GM23248 (cell line): Measurements from ENCODE around the gene SPOPL. TPM values are rescaled to one million over a fixed set of nuclear protein-coding genes. Genes with fewer than 3 reads are reported as not detected.
A peak's percentile ranks its signal among the peaks of the same experiment; 100 is the strongest.

ENCODE experiments used
- DNase-seq: peaks from one replicate; pipeline ENCODE4 v3.0.0-alpha.2; 2015
- H2AFZ ChIP-seq: fragments of 200-600 bp; sonication (generic); 2 replicates; pipeline ENCODE4 v1.6.1; 2016; ENCODE audit warnings: antibody characterized with exemption
- H3F3A ChIP-seq: fragments of 200-600 bp; sonication (generic); 2 replicates; pipeline ENCODE4 v1.6.1; 2016; ENCODE audit warnings: mild to moderate bottlenecking, antibody characterized with exemption, mixed run types; ENCODE audit not compliant: insufficient read depth
- H3K27ac ChIP-seq: fragments of 200-600 bp; sonication (generic); 2 replicates; pipeline ENCODE4 v1.5.1; 2016; ENCODE audit warnings: mild to moderate bottlenecking
- H3K27me3 ChIP-seq: fragments of 200-600 bp; sonication (generic); replicated peaks from 2 replicates; pipeline ENCODE4 v1.6.1; 2016; ENCODE audit warnings: mild to moderate bottlenecking; ENCODE audit not compliant: insufficient read depth
- H3K36me3 ChIP-seq: fragments of 200-600 bp; sonication (generic); 2 replicates; pipeline ENCODE4 v1.6.1; 2016; ENCODE audit warnings: low read depth, mild to moderate bottlenecking
- H3K4me1 ChIP-seq: fragments of 200-600 bp; sonication (generic); 2 replicates; pipeline ENCODE4 v1.6.1; 2016; ENCODE audit warnings: mild to moderate bottlenecking; ENCODE audit not compliant: insufficient read depth
- H3K4me2 ChIP-seq: fragments of 200-600 bp; sonication (generic); one replicate; pipeline ENCODE4 v1.6.1; 2016; ENCODE audit warnings: mild to moderate bottlenecking; ENCODE audit not compliant: unreplicated experiment
- H3K4me3 ChIP-seq: fragments of 200-600 bp; sonication (generic); 2 replicates; pipeline ENCODE4 v1.5.1; 2016; ENCODE audit warnings: mild to moderate bottlenecking
- H3K79me2 ChIP-seq: fragments of 200-600 bp; sonication (generic); 2 replicates; pipeline ENCODE4 v1.6.1; 2016; ENCODE audit warnings: mild to moderate bottlenecking; ENCODE audit not compliant: insufficient read depth
- H3K9ac ChIP-seq: fragments of 200-600 bp; sonication (generic); 2 replicates; pipeline ENCODE4 v1.6.1; 2016; ENCODE audit warnings: mild to moderate bottlenecking
- H3K9me2 ChIP-seq: fragments of 200-600 bp; sonication (generic); 2 replicates; pipeline ENCODE4 v1.6.1; 2016; ENCODE audit warnings: mixed run types, mild to moderate bottlenecking, moderate library complexity; ENCODE audit not compliant: insufficient read depth
- H3K9me3 ChIP-seq: fragments of 200-600 bp; sonication (generic); one replicate; pipeline ENCODE4 v1.6.1; 2017; ENCODE audit warnings: low read depth
- H4K20me1 ChIP-seq: fragments of 200-600 bp; sonication (generic); 2 replicates; pipeline ENCODE4 v1.6.0; 2016; ENCODE audit not compliant: insufficient read depth
- EZH2 ChIP-seq: fragments of 200-600 bp; sonication (generic); IDR thresholded peaks from 2 replicates; pipeline ENCODE4 v1.6.1; 2018; ENCODE audit warnings: antibody characterized with exemption, mild to moderate bottlenecking; ENCODE audit not compliant: insufficient read depth, poor library complexity, severe bottlenecking
- EZH2phosphoT487 ChIP-seq: fragments of 200-600 bp; sonication (generic); IDR thresholded peaks from 2 replicates; pipeline ENCODE4 v1.6.1; 2018; ENCODE audit warnings: antibody characterized with exemption, moderate library complexity, mild to moderate bottlenecking, low read depth; ENCODE audit not compliant: insufficient read depth
- WGBS, 2 experiments: methylation state at CpG; one replicate each; pipeline ENCODE4 v1.1.6; 2015 to 2017; ENCODE audit warnings: low lambda C conversion rate in 2 of 2, low coverage in 1 of 2; ENCODE audit errors: missing lambda C conversion rate in 2 of 2; 5-methylcytosine and 5-hydroxymethylcytosine counted together
- in situ Hi-C: fragments of 300-500 bp; cut with MboI; formaldehyde crosslinking; loops from 2 replicates; pipeline ENCODE4 v1.15.0; 2020
- polyA plus RNA-seq: library from polyadenylated mRNA; unstranded; fragments of >200 nt; fragmentation: Nextera tagmentation; extraction: Ambion mirVana; gene quantifications from 2 replicates; pipeline ENCODE4 v1.2.1, GENCODE V29; 2016
- total RNA-seq: library from RNA; depleted of rRNA; stranded (reverse); fragments of >200 nt; shearing (Covaris generic); gene quantifications from 2 replicates; pipeline ENCODE4 v1.2.3, GENCODE V29; 2014

Gene SPOPL
- total and polyA plus RNA-seq, 2 experiments from 2014 or later: 3.6 to 12.0 TPM

DNA sequence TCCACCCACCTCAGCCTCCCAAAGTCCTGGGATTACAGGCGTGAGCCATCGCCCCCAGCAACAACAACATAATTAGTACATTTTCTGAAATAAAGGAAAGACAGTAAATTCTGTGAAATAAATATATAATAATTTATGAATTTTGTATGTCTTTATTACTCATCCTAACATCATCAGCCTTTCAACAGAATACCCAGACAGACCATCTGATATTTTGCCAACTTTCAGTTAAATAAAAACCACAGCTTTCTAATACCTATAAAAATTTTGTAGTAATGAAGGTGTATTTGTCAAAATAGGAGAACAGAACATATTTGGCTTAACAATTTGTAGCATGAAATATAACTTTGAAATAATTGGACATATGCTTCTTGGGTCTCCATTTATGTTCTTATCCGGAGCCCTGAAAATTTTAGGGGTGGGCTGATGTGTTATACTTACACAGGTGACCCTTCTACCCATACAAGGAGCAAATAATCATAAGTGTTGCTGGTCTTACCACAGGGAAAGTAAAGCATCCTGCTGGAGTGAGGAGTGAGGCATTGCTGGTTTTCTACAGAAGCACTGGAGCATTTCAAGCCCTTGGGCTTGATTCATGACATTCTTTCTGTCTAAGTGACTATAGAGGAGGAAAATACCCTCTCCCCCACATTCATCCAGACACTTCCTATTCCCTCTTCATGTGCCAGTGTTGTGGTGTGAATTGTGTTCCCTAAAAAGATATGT, 99.3 kb downstream of the SPOPL start:
- Histone ChIP-seq H3K4me2 (no peak overlapping the region), H2AFZ (no peak overlapping the region), H3K4me1 (no peaks in the 10 kb centered on the region), H3K9me2 (no peaks in the 10 kb centered on the region), H3K4me3 (no peak overlapping the region), H4K20me1 (no peaks in the 10 kb centered on the region), H3K79me2 (no peaks in the 10 kb centered on the region), H3K9ac (no peak overlapping the region), H3K36me3 (no peaks in the 10 kb centered on the region), H3F3A (no peaks in the 10 kb centered on the region), H3K9me3 (no peaks in the 10 kb centered on the region), H3K27me3 (no peaks in the 10 kb centered on the region), H3K27ac (no peak overlapping the region)
- WGBS, 2 experiments: 91 to 94% methylated on average over 3 of the region's 3 CpGs
- DNase-seq: peak; percentile 4
- in situ Hi-C loops: no loop called here
- TF ChIP-seq EZH2phosphoT487: no peak
- TF ChIP-seq EZH2: no peak

DNA sequence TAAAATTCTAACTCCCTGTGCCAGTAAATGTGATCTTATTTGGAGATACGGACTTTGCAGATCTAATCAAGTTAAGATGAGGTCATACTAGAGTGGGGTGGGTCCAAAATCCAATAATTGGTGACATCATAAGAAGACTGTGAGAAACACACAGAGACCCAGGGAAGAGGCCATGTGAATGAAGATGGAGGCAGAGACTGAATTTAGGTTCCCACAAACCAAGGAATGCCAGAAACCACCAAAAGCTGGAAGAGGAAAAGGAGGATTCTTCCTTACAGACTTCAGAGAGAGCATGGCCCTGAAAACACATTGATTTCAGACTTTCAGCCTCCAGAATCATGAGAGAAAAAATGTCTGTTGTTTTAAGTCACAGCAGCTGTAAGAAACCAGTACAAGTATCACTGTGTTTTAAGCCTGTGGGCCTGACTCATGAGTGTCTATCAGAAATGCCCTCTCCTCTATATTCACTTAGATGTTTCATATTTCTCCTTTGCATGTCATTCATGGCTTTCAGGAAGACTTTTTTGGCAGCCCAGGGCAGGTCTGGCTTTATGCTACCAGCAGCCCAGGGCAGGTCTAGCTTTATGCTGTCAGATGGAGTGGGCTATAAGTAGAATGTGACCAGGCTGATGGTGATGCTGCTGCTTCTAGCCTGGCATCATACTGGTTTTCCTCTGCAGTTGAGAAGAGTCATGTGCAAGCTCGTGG, 100.0 kb downstream of the SPOPL start:
- Histone ChIP-seq H3K27me3 (no peaks in the 10 kb centered on the region), H3K4me2 (no peak overlapping the region), H3K9me3 (no peaks in the 10 kb centered on the region), H3F3A (no peaks in the 10 kb centered on the region), H3K27ac (no peak overlapping the region), H3K9me2 (no peaks in the 10 kb centered on the region), H3K9ac (no peak overlapping the region), H3K4me1 (no peaks in the 10 kb centered on the region), H3K79me2 (no peaks in the 10 kb centered on the region), H2AFZ (no peak overlapping the region), H3K4me3 (no peak overlapping the region), H3K36me3 (no peaks in the 10 kb centered on the region), H4K20me1 (no peaks in the 10 kb centered on the region)
- 81 to 82% methylated on average over 2 of the region's 2 CpGs for WGBS, 2 experiments
- no peak for DNase-seq
- TF ChIP-seq EZH2phosphoT487 (no peak), EZH2 (no peak)
- in situ Hi-C loops: no loop called here

DNA sequence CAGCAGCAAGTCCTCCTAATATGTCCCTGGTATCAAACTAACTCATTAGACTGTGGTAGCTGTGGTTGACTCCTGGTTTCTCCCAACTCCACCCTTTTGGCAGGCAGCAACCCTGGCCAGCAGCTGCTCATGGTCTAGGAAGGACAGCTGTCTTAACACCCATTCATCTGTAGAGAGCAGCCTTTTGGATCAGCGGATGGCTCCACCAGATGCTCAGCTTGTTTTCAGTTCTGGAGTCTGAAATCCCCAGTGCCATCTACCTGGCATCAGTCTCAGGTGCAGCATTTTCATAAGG, 100.5 kb downstream of the SPOPL start:
- no peaks in the 10 kb centered on the region for H3F3A ChIP-seq
- in situ Hi-C loops: no loop called here
- no peak for DNase-seq
- no peaks in the 10 kb centered on the region for H3K36me3 ChIP-seq
- no peak overlapping the region for H3K9ac ChIP-seq
- H2AFZ ChIP-seq: no peak overlapping the region
- H3K79me2 ChIP-seq: no peaks in the 10 kb centered on the region
- H3K9me2 ChIP-seq: no peaks in the 10 kb centered on the region
- TF ChIP-seq EZH2phosphoT487: no peak
- TF ChIP-seq EZH2: no peak
- no peak overlapping the region for H3K27ac ChIP-seq
- no peak overlapping the region for H3K4me2 ChIP-seq
- WGBS, 2 experiments: 91 to 92% methylated on average over 1 of the region's 1 CpG
- no peaks in the 10 kb centered on the region for H3K9me3 ChIP-seq
- H3K4me1 ChIP-seq: no peaks in the 10 kb centered on the region
- H3K27me3 ChIP-seq: no peaks in the 10 kb centered on the region
- no peak overlapping the region for H3K4me3 ChIP-seq
- H4K20me1 ChIP-seq: no peaks in the 10 kb centered on the region

DNA sequence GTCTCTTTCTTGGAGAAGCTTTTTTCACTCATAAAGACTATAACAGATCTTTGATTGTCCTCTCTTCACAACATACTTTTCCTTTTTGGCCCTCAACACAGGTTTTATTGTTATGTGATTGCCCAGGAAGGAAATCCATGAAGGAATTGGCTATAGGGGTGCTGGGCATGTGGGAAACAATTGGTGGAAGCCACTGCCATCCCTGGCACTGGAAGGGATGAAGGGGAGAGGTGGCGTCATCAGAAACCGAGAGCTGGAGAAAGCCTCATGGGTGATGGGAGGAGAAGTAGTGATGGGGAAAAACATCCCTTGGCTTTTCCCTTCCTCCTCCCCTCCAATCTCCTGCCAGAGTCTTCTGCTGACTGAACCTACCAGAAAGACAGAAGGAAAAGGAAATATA, 106.2 kb downstream of the SPOPL start:
- in situ Hi-C loops: no loop called here

More for the DNA sequence above, 106.2 kb downstream of the SPOPL start:
- WGBS, 2 experiments: 54 to 66% methylated on average over 2 of the region's 2 CpGs
- Histone ChIP-seq H3K27me3 (no peaks in the 10 kb centered on the region), H3K4me2 (no peak overlapping the region), H3K9me2 (no peaks in the 10 kb centered on the region), H3K27ac (no peak overlapping the region), H3F3A (no peaks in the 10 kb centered on the region), H3K36me3 (no peaks in the 10 kb centered on the region), H3K9me3 (no peaks in the 10 kb centered on the region), H2AFZ (no peak overlapping the region), H3K9ac (no peak overlapping the region), H4K20me1 (no peaks in the 10 kb centered on the region), H3K79me2 (no peaks in the 10 kb centered on the region), H3K4me3 (no peak overlapping the region), H3K4me1 (no peaks in the 10 kb centered on the region)
- DNase-seq: no peak
- TF ChIP-seq EZH2 (no peak), EZH2phosphoT487 (no peak)
